ENCODE data around the gene SLC2A8.

GRCh38 chr9:127392166-127392565 is 4.8 kb upstream of the SLC2A8 start:
- TF ChIP-seq CTCF (IDR thresholded peaks at IDR 0.05) (no peak), POLR2A (IDR thresholded peaks at IDR 0.05) (no peak)

All from Peyer's patch (tissue), 4 donors.